ENCODE data around the gene S100A16. TPM values are rescaled to one million over a fixed set of nuclear protein-coding genes. Genes with fewer than 3 reads are reported as not detected.

Gene S100A16
- total RNA-seq, 3 donors from 2014 or later (not counting 1 experiment from before 2014, with no cell fraction given): not detected

- H3K27me3 Mint-ChIP-seq (ENCODE audit: low read depth in 2 of 2): no peaks in the 10 kb centered on the region
- no peak for ATAC-seq
- Histone ChIP-seq H3K4me3 (ENCODE audit: low read length) (no peak overlapping the region), H3K27ac (ENCODE audit: low read length) (no peak overlapping the region), H3K27me3 (ENCODE audit: control insufficient read depth, insufficient read depth, low read length) (no peaks in the 10 kb centered on the region), H3K9me3 (ENCODE audit: control insufficient read depth, insufficient read depth, low read length) (no peaks in the 10 kb centered on the region), H3K4me1 (ENCODE audit: control insufficient read depth, insufficient read depth, low read length) (peaks cover 18% of the 10 kb centered on the region), H3K36me3 (ENCODE audit: control insufficient read depth, insufficient read depth, low read length) (peaks cover 42% of the 10 kb centered on the region)
- peak overlapping the region; percentile 92 for H3K4me3 Mint-ChIP-seq
- DNase-seq: no peak
- H3K4me1 Mint-ChIP-seq: peaks cover 7 to 13% of the 10 kb centered on the region in 2 donors
- TF ChIP-seq CTCF (IDR thresholded peaks at IDR 0.05): no peak
- H3K27ac Mint-ChIP-seq: peak overlapping the region; percentile 79 to 93
- no peaks in the 10 kb centered on the region for H3K9me3 Mint-ChIP-seq
- intact Hi-C loops (cut with micrococcal nuclease): no loop called here
- 96% methylated on average over 6 of the region's 9 CpGs for WGBS (ENCODE audit: insufficient coverage)
- H3K36me3 Mint-ChIP-seq: no peaks in the 10 kb centered on the region
Observed at GRCh38 chr1:153659656-153660055, 46.7 kb upstream of the S100A16 start.

- H3K27ac ChIP-seq (ENCODE audit: low read length): peak overlapping the region; percentile 76
- ATAC-seq: no peak
- intact Hi-C loops (cut with micrococcal nuclease): no loop called here
- peak overlapping the region; percentile 73 for H3K4me3 ChIP-seq (ENCODE audit: low read length)
- peaks cover 18% of the 10 kb centered on the region for H3K4me1 ChIP-seq (ENCODE audit: control insufficient read depth, insufficient read depth, low read length)
- Mint-ChIP-seq H3K27me3 (ENCODE audit: low read depth in 2 of 2) (no peaks in the 10 kb centered on the region), H3K4me1 (peaks cover 7 to 13% of the 10 kb centered on the region in 2 donors), H3K4me3 (peak overlapping the region; percentile 92), H3K36me3 (no peaks in the 10 kb centered on the region), H3K9me3 (no peaks in the 10 kb centered on the region), H3K27ac (peak overlapping the region; percentile 79 to 93)
- H3K27me3 ChIP-seq (ENCODE audit: control insufficient read depth, insufficient read depth, low read length): no peaks in the 10 kb centered on the region
- 58% methylated on average over 8 of the region's 8 CpGs for WGBS (ENCODE audit: insufficient coverage)
- no peak for DNase-seq
- no peak for TF ChIP-seq CTCF (IDR thresholded peaks at IDR 0.05)
- H3K36me3 ChIP-seq (ENCODE audit: control insufficient read depth, insufficient read depth, low read length): peaks cover 37% of the 10 kb centered on the region
- no peaks in the 10 kb centered on the region for H3K9me3 ChIP-seq (ENCODE audit: control insufficient read depth, insufficient read depth, low read length)
Observed at GRCh38 chr1:153659175-153659534, 46.2 kb upstream of the S100A16 start.

- Histone ChIP-seq H3K27me3 (ENCODE audit: control insufficient read depth, insufficient read depth, low read length) (no peaks in the 10 kb centered on the region), H3K4me1 (ENCODE audit: control insufficient read depth, insufficient read depth, low read length) (peaks cover 18% of the 10 kb centered on the region), H3K27ac (ENCODE audit: low read length) (peak within 1 kb of the TSS; percentile 76), H3K9me3 (ENCODE audit: control insufficient read depth, insufficient read depth, low read length) (no peaks in the 10 kb centered on the region), H3K4me3 (ENCODE audit: low read length) (peak within 1 kb of the TSS; percentile 73), H3K36me3 (ENCODE audit: control insufficient read depth, insufficient read depth, low read length) (peaks cover 31% of the 10 kb centered on the region)
- peak within 1 kb of the TSS; percentile 79 to 93 for H3K27ac Mint-ChIP-seq
- H3K4me1 Mint-ChIP-seq: peaks cover 7 to 13% of the 10 kb centered on the region in 2 donors
- H3K36me3 Mint-ChIP-seq: no peaks in the 10 kb centered on the region
- peak within 1 kb of the TSS; percentile 92 for H3K4me3 Mint-ChIP-seq
- peak; percentile 86 to 91 for DNase-seq
- ATAC-seq: peak; percentile 97 to 98 (median 97)
- no peaks in the 10 kb centered on the region for H3K27me3 Mint-ChIP-seq (ENCODE audit: low read depth in 2 of 2)
- no peaks in the 10 kb centered on the region for H3K9me3 Mint-ChIP-seq
- TF ChIP-seq CTCF (IDR thresholded peaks at IDR 0.05): no peak
- WGBS (ENCODE audit: insufficient coverage): 3% methylated on average over 53 of the region's 53 CpGs
- intact Hi-C loops (cut with micrococcal nuclease): loop anchor here (1.0 kb wide), 1 partner anchor 13 kb away; no protein-coding TSS in a partner anchor
Observed at GRCh38 chr1:153658400-153659174, 45.6 kb upstream of the S100A16 start, which contains the start of gene SNAPIN. TSS of gene SNAPIN (plus strand) at chr1:153658703. CDS start at chr1:153658744, 41 bp downstream.

All from natural killer cell (primary cell).